GM21723 (cell line): ENCODE data around the gene KTI12.
"Not testable (repeated sequence)": the region's sequence is repeated elsewhere in the genome, so short reads cannot be mapped to it uniquely, and the experiment has no call there.

Source experiments
- ATAC-seq: cut with Tn5 transposase; IDR thresholded peaks from one replicate; pipeline ENCODE4 v1.9.1; 2021; ENCODE audit warnings: mild to moderate bottlenecking, moderate library complexity; ENCODE audit not compliant: unreplicated experiment

Gene KTI12

DNA sequence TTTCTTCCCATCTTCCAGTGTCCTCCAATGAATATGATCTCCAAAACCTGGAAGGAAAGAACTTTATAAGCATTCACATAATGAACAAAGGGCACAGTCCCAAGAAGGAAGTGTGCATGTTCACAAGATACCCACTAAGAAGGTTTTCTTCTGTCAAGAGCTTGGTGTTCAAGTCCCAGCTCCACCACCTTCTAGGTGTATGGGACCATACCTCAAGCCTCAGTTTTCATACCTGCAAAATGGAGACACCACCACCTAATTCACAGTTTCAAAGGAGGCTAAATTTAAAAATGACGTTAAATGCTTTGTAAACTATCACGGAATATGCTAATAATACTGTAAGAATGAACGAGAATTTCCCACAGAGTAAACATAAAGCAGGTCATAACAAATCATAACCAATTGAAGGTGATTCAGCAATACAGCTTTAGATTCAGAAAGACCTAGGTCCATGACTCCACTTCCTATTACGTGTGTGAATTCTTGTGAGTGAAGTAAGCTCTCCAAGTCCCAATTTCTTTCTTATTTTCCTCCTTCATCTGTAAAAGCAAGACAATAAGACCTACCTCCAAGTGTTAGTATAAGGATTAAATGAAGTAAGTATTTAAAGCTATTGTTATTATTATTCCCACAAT lies 8.1 kb upstream of the KTI12 start:
- no peak for ATAC-seq

DNA sequence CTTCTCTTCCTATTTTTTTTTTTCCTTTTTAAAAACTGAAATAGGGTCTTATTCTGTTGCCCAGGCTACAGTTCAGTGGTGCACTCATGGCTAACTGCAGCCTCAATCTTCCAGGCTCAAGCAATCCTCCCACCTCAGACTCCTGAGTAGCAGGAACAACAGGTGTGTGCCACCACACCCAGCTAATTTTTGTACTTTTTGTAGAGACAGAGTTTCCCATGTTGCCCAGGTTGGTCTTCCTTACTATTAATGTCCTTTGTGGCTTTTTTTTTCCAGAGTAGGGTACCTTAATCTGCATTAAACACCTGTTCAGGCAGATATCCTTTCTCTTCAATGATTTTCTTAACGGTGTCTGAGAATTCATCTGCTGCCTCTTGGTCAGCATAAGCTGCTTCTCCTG lies 4.3 kb upstream of the KTI12 start:
- no peak for ATAC-seq

DNA sequence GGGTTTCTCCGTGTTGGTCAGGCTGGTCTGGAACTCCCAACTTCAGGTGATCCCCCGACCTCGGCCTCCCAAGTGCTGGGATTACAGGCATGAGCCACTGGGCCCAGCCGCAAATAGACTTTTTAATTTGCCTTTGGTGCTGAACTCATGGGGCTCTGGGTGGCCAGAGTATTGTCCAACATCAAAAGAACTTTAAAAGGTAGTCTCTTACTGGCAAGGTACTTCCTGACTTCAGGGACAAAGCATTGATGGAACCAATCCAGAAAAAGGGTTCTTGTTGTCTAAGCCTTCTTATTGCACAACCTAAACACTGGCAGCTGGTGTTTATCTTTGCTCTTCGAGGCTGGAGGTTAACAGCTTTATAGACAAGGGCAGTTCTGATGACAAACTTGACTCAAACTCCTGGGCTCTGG lies 3.8 kb upstream of the KTI12 start:
- no peak for ATAC-seq

DNA sequence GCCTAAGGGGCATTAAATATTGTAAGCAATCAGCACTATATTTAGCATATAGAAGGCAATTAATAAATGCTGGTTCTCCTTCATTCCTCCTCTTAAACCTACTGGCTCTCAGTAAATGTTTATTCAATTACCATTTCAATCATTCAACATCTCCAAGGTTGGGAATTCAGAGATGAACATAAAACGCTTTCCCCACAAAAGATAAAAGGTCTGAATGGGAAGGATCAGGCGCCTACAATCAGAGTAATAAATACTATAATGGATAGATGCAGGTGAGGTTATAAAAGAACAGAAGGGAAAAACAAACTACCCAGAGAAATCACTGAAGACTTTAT lies 407 bp upstream of the KTI12 start:
- ATAC-seq = no peak

DNA sequence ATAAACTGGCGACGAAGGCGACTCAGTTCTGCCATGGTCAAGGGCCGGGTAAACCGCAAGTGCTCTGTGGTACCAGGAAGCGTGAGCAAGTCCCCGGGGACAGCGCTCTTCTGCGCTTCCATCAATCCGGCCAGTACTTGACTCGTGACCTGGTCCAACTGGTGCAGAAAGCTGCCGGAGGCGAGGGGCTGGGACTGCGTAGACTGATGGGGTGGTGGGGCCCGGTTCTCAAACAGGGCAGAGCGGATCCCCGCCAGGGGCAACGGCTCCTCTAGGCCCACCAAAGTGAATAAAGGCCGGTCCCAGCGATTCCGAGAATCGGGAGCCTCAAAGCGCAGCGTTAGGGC lies 852 bp downstream of the KTI12 start:
- peak; percentile 43 for ATAC-seq

DNA sequence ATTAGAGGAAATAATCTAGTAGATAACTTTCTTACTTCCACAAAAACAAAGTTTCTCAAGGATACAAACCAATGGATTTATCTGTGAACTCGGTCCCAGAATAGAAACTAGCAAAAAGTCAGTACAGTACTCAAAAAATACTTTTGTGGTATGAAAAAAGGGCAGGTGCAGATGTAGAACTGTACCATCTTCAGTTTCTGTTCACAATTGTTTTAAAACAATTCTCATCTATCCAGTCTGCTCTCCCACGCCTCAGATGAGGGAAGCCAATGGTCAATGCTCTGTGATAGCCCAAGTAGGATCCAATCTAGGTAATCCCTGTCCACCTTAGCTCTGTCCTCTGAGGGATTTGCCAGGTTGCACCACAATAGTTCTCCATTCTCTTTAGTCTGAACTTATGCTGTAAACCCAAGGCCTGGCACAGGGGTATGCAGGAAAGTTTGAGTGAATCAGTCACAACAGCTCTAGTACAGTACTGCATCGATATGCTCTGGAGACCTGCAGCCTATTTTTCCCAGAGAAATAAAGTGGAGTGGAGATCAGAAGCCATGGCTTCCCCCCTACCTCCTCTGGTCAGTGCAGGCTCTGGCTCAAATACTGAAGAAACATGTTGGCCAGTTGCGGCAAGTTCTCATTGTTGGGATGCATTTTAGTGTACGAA lies 1.4 kb downstream of the KTI12 start:
- peak; percentile 36 for ATAC-seq

DNA sequence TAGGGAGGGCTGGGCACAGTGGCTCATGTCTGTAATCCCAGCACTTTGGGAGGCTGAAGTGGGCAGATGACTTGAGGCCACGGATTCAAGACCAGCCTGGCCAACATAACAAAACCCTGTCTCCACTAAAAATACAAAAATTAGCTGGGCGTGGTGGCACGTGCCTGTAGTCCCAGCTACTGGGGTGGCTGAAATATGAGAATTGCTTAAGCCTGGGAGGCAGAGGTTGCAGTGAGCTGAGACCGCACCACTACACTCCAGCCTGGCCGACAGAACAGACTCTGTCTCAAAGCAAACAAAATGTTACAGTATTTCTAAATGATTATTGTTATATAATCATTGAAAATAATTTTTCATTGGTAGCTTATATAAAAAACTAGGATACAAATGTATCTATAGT lies 4.8 kb downstream of the KTI12 start:
- ATAC-seq = not testable (repeated sequence)

DNA sequence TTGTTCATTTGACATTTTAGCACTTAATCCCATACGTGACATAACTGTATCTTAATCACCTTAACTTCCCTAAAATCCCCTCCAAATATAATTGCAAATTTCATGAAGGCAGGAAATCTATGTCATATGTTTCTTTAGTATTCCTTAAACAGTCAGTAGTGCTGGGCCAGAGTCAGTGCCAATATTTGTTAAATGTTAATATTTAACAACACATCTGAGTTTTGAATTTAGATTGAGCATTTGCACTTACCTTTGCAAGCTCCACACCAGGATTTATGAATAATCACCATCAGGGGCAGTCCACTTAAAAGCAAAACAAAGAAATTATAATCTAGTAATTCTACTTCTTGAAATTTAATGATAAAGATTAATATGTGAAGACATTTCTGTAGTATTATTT lies 5.3 kb downstream of the KTI12 start:
- ATAC-seq = no peak

DNA sequence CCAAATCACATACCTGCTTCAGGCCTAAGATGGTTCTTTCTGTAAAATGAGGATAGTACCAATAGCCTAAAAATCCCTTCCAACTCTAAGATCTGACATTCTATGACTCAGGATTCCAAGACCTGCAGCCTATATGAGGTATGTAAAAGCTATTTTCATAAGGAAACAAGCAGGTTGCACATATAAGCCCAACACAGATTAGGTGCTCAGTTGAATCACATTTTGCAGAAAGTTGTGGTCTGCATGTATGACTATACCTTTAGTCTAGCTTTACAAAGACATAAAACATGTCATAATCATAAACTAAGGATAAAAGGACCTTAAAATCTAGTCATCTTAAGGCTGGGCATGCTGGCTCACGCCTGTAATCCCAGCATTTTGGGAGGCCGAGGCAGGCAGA lies 7.3 kb downstream of the KTI12 start:
- no peak for ATAC-seq

DNA sequence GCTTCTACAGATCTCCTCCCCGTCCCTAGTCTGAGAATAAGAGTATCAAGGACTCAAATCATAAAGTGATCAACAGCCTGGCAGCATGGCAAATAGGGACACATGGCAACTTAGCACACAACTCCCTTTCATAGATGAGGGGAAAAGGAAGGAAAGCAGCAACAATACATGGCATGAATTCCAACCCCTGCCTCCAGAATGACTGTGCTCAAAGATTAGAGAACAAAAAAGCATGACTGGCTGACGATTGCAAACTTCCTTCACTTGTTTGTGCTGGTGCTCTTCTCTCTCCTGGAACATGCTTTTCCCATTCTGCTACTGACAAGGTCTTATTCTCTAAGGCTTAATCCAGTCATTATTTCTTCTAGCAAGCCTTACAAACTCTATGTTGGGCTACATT lies 11.5 kb downstream of the KTI12 start:
- ATAC-seq = no peak

DNA sequence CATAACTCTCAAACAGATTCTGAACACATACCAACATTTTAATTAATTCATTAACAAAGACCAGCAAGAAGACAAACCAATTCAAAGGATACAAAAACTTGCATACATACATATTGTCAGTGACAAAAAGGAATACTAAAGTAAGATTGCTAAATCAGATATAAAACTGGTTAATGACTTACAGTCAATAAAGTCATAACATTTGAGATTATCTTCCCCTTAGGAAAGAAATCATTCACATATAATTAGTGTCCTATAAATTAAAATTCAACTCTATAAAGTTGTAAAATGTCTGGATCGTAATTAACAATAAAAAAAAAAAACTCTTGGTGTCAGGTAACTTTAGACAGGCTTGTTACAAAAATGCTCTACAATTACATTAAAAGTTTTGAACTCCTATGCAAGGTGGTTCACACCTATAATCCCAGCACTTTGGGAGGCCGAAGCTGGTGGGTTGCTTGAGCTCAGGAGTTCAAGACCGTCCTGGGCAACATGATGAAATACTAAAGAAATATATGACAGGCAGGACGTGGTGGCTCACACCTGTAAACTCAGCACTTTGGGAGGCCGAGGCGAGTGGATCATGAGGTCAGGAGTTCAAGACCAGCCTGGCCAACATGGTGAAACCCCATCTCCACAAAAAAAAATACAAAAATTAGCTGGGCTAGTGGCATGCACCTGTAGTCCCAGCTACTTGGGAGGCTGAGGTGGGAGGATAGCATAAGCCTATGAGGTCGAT lies 25.4 kb downstream of the KTI12 start:
- no peak for ATAC-seq

DNA sequence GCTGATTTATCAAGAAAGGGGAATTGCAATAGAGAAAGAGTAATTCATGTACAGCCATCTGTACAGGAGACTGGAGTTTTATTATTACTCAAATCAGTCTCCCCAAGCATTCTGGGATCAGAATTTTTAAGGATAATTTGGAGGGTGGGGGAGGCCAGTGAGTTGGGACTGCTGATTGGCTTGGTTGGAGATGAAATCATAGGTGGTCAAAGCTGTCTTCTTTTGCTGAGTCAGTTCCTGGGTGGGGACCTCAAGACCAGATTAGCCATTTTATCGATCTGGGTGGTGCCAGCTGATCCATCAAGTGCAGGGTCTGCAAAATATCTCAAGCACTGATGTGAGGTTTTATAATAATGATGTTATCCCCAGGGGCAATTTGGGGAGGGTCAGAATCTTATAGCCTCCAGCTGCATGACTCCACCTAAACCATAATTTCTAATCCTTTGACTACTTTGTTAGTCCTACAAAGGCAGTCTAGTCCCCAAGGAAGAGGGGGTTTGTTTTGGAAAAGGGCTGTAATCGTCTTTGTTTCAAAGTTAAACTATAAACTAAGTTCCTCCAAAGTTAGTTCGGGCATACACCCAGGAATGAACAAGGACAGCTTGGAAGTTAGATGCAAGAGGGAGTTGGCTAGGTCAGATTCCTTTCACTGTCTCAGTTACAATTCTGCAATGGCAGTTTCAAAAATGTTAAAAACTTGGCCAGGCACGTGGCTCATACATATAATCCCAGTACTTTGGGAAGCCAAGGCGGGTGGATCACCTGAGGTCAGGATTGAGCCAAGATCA lies 26.2 kb downstream of the KTI12 start:
- ATAC-seq = no peak

DNA sequence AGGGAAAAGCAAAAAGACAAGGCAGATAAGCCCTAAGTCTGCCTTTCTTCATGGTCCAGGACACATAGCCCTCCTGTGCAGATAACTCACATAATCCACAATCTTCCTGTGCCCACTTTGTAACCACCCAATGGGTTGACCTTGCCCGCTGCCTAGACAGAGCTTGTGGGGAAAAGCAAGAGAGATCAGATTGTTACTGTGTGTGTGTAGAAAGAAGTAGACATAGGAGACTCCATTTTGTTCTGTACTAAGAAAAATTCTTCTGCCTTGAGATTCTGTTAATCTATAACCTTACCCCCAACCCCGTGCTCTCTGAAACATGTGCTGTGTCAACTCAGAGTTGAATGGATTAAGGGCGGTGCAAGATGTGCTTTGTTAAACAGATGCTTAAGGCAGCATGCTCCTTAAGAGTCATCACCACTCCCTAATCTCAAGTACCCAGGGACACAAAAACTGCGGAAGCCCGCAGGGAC lies 27.5 kb downstream of the KTI12 start:
- not testable (repeated sequence) for ATAC-seq

DNA sequence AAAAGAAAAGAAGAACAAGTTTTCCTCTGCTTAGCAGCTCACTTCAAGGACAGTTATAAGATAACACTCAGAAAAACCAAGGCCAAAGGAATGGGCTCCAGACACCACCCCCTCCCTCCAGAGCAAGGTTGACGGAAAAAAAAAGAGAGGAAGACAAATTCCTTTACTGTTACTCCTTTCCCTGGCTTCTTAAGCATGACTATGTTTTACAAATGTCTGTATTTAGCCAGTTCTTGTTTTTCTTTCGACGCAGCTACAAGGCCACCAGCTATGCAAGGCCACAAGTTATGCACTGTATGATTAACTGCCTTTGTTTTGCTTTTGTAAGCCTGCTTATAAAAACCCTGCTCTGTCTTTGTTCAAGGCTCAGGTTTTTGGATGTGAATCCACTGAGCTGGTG lies 28.1 kb downstream of the KTI12 start:
- ATAC-seq = not testable (repeated sequence)

DNA sequence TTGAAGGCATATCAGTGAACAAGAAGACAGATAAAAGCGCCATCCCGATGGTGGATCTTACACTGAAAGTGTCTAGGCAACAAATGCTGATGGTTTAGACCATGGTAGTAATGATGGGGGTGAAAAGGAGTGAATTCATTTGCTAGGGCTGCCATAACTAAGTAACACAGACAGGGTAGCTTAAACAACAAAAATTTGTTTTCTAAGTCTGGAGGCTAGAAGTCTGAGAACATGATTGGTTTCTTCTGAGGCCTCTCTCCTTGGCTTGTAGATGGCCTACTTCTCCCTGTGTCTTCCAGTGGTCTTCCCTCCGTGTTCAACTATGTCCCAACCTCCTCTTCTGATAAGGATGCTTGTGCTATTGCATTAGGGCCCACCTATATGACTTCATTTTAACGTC lies 29.7 kb downstream of the KTI12 start:
- ATAC-seq = no peak

DNA sequence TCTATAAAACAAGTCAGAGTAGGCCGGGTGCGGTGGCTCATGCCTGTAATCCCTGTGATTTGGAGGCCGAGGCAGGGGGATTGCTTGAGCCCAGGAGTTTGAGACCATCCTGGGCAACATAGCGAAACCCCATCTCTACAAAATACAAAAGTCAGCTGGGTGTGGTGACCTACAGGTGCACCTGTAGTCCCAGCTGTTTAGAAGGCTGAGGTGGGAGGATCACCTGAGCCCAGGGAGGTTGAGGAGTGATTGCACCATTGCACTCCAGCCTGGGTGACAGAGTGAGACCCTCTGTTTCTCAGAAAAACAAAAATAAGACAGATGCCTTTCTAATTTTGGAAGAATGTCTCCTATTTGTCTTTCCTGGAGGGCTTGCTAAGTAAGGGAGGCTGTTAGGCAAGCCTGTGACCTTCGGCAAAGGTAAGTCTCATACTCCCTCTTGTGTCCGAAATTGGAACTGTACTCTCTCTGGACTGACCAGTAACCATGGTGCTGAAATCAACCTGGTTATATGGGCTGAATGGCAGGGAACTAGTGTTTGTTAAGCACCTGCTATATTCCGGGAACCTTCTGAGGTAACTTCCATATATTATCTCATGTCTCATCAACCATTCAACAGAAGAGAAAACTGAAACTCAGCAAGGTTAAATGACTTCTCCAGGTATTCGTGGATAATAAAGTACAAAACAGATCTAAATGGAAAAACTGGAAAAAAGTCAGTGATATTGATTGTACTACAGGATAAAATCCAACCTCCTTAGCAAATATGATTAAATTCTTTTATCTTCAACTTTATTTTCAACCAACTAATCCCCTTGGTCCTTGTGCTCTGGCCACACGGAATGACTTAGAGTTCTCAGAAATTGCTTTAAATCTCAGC lies 31.3 kb downstream of the KTI12 start:
- ATAC-seq = peak; percentile 73

DNA sequence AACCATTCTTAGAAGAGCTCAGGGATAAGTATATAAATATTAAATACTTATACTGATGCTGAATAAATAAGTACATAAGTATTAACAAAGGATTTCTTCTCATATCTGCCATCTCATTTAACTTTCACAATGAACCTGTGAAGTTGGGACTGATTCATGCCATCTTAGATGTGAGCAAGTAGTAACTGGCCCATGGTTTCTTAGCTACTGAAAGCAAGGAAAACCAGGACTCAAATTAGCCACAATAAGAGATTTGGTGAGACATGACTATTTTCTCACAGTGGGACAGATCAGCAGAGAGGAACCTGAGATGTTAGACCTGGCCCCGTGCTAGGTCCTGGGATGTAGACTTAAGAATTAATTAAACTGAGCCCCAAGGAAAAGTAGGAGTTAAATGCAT lies 34.9 kb downstream of the KTI12 start:
- ATAC-seq = no peak

DNA sequence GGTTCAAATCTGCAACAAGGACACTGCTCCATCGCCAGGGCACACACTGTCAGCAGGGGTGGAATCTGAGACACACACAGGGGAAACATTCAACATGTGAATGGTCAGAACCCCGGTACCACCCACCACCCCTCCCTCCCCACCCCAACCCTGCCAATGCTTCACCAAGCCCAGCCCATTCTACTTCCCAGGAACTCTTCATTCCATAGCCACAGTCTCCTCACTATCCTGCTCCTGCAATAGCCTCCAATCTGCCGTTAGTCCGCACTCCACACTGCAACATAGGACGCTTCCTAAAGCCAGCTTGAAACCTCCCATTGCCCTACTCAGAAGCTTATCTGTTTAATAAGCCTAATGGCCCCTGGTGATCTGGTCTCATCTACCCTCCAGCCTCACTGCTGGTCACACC lies 35.6 kb downstream of the KTI12 start:
- no peak for ATAC-seq

DNA sequence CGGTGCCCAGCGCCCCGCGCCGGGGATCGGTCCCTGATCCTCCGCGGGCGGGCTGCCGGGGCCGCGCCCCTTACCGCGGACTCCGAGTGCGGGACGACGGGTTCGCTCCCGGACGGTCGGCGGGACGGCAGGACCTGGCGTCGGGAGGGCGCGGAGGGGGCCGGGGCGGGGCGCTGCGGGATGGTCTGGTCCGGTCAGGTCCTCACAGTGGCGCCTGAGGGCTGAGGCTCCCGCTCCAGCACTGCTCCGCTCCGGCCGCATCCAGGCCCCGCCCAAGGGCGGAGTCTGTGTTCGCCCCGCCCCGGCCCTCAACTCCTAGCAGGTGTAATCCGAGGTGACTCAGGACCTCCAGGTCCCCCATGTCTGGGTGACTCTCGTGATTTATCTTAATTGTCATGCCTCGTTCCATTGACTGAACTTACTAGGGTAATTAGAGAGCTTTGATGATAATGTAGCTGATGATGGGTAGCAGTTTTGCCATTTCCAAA lies 43.1 kb downstream of the KTI12 start, which contains the start of gene RAB3B:
TSS of gene RAB3B (minus strand) at position 223 of the 488 bp plus-strand sequence. CDS start 13,583 bp downstream, outside the sequence.
- ATAC-seq = peak; percentile 80
